HG02610 (cell line): Measurements from ENCODE around the gene RTN1.

ENCODE experiments used
- ATAC-seq: cut with Tn5 transposase; IDR thresholded peaks from one replicate; pipeline ENCODE4 v1.9.1; 2021; ENCODE audit warnings: mild to moderate bottlenecking, moderate library complexity; ENCODE audit not compliant: unreplicated experiment

The RTN1 gene

GRCh38 chr14:59633486-59633885 lies 237.1 kb downstream of the RTN1 start:
- no peak for ATAC-seq

DNA sequence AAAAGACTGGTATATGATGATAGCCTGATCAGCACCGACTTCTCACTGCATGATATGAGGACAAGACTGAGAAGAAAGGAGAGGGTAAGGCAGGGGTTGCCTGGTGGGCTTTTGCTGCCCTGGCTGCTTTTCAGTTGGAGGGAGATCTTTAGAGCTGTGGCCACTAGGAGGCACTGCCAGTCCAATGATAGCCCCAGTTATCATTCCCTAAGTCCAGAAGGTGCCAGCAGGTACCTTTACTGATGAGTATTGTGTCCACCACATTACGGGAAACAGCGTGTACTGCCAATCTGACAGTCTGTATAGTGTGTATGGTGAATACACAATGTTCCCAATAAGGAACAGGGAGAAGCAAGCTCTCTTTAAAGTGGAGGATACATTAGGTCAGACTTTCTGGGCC lies 238.2 kb downstream of the RTN1 start:
- ATAC-seq: no peak

GRCh38 chr14:59631237-59631636 lies 239.3 kb downstream of the RTN1 start:
- no peak for ATAC-seq

DNA sequence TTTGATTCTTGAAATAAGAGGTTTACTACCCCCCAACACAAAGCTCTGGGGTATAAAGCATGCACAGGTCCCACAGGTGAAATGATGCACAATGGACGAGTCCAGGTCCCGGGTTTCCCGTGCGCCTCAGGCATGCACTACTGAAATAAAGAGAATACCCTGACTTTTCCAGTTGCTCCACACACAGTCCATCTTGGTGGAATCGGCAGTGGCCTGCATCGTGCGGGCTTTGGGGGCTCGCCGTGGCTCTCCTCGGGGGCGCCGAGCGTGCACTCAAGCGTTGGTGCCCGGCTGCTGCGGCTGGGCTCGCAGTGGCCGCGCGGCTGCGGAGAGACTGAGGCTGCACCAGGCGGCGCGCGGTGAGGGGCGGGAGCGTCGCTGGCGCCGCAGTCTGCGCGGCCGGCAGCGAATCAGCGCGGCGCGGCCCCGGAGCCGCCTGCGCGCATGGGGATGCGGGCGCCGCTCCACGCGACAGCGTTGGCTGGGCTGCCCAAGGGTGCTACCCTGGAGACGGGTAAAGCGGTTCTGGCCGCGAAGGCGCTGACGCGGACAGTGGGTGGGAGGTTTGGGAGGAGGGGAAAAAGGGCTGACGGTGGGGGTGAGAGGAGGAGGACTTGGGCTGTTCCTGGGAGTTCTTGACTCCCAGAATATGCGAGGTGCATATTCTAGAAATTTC lies 240.2 kb downstream of the RTN1 start:
- ATAC-seq: no peak

DNA sequence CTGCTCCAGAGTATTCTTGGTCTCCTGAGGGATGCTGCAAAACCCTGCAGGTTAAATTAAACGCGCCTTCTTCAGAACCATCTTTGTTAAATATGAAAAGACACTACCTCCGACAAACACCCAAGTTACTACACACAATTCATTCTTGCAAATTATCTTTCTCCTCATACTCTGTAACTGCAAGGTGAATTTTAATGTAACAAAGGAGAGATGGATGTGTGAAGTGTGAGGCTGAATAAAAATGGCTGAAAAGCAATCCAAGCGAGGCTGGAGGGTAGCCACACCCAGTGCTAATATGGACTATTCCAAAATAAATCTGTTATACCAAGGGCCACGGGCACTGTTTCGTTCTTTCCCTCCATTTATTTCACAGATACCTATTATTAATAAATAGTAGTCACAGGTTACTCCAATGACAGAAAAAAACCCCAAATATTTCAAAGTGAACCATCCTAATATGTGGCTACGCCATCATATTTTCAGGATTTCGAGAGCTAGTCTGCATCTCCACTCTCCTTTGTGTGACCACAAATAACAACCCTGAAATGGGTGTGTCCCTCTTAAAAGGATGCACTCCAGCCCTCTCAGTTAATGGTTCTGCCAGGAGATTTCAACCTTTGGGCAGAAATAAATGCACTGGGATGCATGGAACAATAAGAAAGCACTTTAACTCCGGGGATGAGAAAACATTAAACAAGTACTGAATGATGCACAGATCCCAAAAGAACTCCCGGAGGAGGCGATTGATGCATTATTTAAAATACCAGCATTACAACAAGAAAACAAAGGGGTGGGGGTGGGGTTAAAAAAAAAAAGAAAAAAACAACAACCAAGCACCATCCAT lies 240.9 kb downstream of the RTN1 start:
- no peak for ATAC-seq

- no peak for ATAC-seq
These were observed 243.5 kb downstream of the RTN1 start for GRCh38 chr14:59627011-59627520.

- ATAC-seq: no peak
These were observed 247.9 kb downstream of the RTN1 start for GRCh38 chr14:59622631-59623030.

DNA sequence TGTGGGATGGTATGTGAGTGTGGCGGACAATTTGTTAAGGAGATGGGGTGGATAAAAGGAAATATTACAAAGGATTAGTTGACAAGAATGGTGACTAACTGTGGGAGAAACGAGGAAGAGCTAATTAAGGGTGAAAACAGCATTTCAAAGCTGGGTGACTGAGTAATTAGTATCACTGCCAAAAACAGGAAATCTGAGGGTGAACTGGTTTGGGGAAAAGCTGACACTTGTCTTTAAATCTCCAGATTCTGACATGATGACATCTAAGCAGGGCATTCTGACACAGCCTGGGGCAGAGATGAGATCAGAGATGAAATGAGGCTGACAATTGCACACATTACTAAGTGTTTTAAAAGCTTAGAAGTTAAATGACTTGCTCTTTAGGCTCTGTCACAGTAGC lies 251.5 kb downstream of the RTN1 start:
- no peak for ATAC-seq

- ATAC-seq: no peak
These were observed 269.5 kb downstream of the RTN1 start for GRCh38 chr14:59601056-59601455.

DNA sequence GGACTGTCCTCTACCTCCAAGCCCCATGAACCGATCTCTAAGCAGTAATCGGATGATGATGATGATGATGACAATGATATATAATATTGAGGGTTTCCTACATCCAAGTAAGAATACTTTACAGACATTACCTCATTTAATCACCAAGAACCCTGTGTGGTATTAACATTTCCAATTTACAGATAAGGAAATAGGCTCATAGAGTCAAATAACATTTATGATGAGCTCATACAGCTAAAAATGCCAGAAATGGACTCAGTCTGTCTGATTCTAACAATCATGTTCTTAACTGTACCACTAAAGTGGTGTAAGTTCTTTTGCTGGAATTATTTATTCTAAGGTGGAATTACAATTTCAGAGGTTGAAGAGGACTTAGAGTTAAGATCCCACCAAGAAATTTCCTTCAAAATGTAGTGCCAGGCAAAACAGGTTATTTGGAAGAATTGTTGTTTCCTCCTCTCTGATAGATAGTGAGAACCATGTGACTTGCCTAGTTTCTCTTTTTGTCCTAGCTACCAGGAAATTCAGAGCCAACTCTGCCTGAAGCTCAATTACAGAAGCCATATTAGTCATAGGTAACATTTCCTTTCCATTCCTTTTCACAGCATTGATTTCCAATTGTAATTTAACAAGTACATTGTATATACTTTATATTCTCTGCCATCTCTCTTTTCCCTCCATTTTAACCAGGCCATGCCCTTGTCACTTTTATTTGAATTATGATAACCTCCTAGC lies 270.2 kb downstream of the RTN1 start:
- ATAC-seq: no peak

DNA sequence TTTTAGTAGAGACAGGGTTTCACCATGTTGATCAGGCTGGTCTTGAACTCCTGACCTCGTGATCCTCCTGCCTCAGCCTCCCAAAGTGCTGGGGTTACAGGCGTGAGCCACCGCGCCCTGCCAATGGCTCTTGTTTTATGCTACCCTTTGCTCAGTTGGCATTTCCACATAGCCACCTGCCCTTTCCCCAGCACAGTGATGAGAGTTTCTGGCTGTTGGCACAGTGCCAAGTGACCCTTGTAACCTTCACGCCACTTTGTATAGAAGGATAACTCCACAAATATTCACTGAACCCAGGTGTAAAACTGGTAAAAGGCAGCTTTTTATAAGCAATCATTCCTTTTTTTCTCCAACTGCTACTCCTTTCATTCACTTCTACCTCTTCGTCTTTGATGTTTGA lies 275.5 kb downstream of the RTN1 start:
- ATAC-seq: no peak

DNA sequence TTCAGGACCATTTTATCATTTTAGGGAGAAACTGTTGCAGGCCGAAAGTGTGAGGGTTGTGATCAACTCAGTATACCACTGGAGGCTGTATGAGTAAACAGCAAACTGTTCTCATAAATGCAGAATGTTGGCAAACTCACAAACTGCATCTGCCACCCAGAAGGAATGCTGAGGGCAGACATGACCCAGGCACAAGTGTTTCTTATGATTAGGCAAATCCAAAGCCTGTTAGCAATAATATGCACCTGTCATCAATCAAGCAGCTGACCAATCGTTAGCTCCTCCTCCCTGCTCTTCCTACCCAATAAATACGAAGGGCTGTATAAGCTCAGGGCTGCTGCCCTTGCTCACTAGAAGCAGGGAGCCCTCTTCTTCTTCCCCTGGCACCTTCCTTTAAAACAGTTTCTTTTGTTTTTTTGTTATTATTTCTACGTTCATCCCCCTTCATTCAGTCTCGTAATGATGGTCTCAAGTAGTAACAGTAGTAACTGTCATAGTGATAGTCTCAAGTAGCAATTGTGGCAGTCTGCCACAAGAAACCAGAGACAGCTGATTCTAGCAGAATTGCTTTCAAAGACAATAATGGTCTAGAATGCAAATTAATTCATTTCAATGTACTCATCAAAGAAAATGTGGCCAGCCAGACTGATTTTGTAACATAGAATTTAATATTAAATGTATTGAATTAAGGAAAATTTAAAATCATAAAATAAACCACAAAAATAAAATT lies 278.8 kb downstream of the RTN1 start:
- no peak for ATAC-seq

DNA sequence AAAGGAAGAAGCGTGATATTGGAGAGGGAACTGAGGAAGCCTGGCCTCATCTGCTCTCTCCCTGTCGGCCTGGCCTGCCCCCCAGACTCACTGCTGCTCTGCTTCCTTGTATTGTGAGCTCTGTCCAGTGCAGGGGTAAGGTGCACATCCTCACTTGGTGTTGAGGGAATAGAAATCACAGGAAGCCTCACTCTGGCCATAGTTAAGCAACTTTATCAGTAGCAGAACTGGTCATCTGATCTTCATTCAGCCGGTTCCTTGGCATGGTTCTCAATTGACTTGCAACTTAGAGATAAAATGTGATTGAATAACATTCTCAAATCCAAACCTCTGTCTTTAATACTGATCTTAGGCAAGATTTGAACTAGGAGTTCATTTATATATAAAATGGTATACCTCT lies 282.5 kb downstream of the RTN1 start:
- no peak for ATAC-seq

DNA sequence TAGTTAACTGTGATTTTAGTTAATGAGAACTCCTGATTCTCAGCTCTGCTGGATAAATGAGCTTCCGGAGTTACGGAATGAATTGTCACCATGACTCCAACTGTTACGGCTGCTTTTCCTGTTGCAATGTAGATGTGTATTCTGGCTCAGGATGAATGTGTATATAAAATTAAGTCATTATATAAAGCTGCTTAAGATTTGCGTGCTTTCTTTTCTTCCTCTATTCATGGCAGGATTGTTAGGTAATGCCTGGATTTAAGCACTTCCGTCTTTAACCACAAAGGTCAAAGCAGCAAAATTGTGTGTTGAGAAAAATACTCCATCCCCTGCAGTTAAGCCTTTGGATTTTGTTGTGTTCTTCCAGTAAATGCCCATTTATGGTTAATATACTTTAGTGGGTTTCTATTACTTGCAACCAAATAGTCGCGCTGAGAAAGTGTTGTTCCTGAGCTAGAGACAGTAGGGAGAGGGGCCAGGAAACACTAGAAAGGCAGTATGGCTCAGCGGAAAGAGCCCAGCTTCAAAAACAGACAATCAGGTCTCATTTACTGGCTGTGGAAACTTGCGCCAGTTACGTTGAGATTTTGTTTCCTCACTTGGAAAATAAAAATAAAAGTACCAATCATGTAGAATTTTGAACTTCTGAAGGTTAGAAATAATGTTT lies 284.6 kb downstream of the RTN1 start:
- ATAC-seq: peak; percentile 44

DNA sequence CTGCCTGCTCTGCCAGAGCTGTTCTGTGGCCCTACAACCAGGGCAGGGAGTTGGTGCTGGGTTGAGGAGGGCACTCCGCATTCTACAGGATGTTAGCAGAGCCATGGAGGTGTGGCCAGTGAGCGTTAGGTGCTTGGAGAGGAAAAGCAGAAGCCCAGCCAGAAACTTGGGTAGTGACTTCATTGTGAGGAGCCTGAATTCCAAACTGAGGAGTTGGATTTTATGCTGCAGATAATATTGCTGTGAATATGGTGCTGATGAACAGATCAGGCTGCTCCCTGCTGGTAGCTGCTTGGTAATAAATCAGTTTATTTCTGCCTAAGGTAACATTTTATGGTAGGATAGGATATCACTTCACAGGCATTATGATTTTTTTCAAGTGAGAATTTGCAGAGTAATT lies 286.8 kb downstream of the RTN1 start:
- ATAC-seq: no peak

DNA sequence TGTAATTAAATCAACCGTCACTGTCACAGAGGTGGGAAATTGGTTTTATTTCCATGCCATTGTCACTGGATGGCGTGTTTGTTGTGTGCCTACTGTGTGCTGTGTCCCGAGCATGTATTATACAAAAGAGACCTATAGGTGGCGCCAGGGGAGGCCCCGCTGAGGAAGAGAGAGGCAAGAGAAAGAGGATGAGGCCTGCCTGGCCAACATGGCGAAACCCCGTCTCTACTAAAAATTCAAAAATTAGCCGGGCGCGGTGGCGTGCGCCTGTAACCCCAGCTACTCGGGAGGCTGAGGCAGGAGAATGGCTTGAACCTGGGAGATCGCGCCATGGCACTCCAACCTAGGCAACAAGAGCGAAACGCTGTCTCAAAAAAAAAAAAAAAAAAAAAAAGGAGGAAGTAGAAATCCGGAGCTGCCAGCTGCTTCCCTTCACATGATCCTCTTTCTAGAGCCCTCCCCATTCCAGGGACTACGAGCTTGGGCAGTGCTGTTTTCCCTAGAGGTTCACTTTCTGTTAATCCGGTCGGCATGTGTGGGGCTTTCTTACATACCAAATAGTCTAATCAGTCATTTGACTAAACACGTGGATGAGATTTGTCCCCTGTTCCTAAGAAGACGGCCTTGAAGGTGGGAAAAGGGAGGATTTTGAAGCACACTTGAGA lies 287.6 kb downstream of the RTN1 start:
- no peak for ATAC-seq

GRCh38 chr14:59582161-59582560 lies 288.4 kb downstream of the RTN1 start:
- ATAC-seq: no peak

DNA sequence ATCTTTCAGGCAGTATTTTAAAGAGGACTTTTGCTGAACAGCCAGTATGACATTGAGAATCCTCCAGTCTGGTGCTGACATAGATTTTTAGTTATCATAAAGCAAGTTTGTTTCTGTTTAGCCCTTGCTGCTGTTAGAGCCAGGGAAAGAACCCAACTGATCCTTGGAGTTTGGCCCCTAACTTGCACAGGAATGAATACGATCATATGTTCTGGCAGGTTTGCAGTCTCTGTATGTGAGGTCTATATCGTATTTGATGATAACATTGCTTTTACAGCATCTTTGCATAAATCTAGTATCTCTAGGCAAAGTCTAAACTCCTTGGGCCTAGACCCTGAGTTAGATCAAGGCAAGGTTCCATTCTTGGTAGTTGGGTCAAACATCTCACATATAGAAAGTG lies 289.7 kb downstream of the RTN1 start:
- no peak for ATAC-seq

DNA sequence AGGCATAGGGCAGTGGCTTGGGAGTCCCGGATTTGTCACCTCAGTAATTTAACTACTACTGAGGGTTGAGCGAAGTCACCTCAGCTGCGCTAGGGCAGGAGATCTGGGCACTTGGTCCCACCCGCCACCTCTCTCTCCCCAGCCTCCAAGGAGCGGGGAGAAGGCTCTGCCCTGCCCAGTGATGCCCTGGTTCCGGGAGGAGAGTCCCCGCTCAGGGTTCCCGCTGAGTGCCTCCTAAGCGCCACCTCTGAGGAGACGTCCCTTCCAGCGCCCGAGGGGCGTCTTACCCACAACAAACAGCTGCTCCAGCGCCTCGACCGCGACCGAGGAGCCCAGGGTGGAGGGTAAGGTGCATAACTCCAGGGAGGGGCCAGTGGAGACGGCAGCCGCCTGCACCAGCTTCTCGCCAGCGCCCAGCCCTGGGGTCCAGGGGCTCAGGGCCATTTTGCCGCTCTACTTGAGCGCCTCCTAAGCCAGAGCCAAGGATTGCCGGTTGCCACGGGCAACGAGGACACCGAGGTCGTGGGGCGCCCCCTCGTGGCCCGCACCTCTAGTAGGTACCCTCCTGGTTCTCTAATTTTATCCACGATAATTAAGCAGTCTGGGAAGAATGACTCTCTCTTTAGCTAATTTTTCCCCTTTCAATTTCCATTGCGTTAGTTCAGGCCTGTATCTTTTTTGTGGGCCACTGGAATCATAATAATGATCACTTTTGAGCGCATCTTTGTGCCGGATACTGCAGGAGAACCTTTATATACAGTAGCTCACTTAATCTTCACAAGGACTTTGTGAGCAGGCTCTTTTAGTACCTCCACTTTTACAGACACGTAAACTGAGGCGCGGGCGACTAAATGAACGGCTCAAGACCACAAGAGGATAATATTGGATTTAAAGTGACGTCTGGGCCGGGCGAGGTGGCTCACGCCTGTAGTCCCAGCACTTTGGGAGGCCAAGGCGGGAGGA lies 294.0 kb downstream of the RTN1 start, which contains the start of gene CCDC175:
Gene CCDC175, minus strand, starts transcription at position 481 of the 963 bp plus-strand sequence. Its CDS starts 37 bp downstream, at position 444.
- peak; percentile 98 for ATAC-seq
